ENCODE data around the gene AHSG.

GRCh38 chr3:186613637-186614265 is 891 bp downstream of the AHSG start:
- no peak for TF ChIP-seq POLR2A (IDR thresholded peaks at IDR 0.05)
- no peak for TF ChIP-seq CTCF (IDR thresholded peaks at IDR 0.05)
